Left renal cortex interstitium (tissue), 4 donors: ENCODE measurements around the gene PCDH15. TPM values are rescaled to one million over a fixed set of nuclear protein-coding genes. Genes with fewer than 3 reads are reported as not detected.

ENCODE experiments used
- DNase-seq, 4 donors: peaks; one replicate each; pipeline ENCODE4 v3.0.0-alpha.2; 2013; ENCODE audit warnings: low read depth in 4 of 4, low spot score in 2 of 4, missing footprints in 1 of 4
- polyA plus RNA-seq, 4 donors: library from polyadenylated mRNA; unstranded; fragments of 120-200 nt; gene quantifications; one replicate each; pipeline ENCODE4 v1.2.1, GENCODE V29; 2013; ENCODE audit not compliant: insufficient read length in 4 of 4

The PCDH15 gene
- polyA plus RNA-seq, 4 donors: 5.9 to 13.4 (median 8.0) TPM

DNA sequence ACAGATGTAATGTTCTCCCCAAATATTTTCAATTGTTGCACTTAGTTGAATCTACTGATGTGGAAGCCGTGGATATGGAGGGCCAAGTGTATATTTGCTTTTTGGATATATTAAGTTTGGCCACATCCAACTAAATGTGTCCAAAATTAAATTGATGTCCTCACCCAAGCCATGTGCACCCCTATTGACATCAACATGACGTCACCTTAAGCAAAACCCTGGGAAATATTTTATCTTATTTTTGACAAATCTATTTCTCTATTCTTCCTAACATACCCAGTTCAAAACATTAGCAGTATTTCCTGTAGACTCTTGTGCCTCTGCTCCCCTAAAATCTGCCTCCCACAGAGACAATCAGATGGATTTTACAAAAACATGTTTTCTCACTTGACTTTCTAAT, 652.5 kb downstream of the PCDH15 start:
- DNase-seq: no peak

DNA sequence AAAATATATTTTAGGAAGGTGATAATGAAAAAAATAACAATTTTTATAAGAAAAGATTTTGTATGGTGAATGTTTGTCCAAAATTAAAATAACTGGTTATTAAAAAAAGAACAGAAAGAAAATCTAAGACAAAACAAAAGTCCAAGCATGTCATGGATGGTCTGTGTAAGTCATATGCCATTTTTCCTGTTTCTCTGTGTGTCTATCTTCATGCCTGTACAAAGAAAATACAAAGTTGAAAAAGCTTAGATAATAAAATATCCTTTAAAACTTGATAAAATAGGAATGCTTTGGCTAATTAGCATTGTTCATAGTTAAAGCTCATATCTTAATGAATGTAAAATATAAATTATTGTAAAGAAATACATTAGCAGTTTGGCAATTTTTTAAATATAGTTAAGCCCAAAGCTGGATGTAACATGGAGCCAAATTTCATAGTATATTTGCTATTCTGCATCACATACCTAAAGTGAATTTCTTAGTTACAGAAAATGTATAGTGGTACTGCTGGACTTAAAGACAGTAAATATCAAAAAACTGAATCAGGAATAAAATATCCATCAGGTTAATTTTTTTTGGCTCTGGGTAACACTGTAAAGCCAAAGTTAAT, 661.1 kb downstream of the PCDH15 start:
- DNase-seq: no peak

DNA sequence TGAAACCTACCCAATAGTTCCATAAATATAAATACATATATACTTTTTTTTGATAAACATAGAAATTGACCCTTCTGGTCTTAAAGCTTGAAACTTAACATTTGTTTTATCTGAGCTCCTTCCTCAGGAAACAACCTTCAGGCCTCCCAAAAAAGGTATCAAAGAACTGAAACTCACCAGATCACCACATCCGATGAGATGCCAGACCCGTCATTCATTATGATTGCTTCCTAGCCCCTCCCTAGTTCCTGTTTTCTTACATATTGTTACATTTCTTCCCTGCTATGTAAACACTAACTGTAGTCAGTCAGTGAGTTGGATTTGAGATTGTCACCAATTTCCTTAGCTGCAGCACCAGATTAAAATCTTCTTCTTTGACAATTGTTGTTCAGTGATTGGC, 663.6 kb downstream of the PCDH15 start:
- no peak for DNase-seq

DNA sequence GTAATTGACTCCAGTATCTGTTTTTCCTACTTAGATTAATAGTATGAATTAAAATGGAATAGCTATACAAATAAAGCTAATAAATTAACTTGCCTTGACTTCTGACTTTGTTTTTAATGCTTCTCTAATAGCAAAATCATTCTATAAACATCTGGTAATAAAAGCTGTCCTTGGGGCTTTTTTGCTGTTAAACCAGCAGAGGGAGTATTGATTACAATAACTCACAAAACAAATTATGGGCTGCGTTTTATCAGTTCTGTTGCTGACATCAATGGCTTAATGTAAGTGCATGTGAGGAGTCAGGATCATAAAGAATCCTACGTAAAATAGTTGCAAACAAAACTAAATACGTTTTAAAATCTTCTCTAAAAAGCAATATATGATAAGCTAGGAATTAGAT, 667.8 kb downstream of the PCDH15 start:
- no peak for DNase-seq

DNA sequence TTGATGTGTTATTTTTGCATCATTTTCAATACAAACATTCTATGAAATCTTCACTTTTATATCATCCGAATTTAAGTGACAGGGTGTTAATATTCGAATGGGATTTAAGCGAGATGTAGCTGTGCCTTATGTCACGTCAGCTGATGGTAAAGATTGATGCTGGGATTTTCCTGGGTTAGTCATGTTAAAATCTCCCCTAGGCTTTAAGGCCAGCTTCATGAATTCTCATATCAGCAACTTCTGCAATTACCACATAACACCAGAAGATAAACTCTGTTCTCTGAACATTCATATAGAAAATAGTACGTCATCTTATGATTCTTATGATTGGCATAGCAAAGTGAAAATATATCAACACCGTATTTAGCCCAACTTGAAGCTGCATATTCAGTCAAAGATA, 669.2 kb downstream of the PCDH15 start:
- DNase-seq: no peak

DNA sequence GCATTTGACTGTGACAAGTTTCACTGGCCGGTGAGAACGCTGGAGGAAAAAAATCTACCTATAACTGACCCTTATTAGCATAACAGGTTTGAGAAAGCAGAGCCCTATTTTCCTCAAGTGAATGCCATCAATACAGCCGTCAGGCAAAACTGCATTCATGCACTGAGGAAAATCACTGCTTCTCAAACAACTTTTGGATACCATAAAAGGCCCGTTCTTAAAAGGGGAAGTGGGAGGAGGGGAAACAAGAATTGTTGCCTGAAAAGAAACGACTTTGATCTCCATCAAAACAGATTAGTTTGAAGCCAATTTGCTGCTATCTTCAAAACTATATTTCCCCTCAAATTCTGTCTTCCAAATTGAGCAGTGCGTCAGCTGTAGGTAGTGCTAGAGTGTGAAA, 670.6 kb downstream of the PCDH15 start:
- DNase-seq: no peak

DNA sequence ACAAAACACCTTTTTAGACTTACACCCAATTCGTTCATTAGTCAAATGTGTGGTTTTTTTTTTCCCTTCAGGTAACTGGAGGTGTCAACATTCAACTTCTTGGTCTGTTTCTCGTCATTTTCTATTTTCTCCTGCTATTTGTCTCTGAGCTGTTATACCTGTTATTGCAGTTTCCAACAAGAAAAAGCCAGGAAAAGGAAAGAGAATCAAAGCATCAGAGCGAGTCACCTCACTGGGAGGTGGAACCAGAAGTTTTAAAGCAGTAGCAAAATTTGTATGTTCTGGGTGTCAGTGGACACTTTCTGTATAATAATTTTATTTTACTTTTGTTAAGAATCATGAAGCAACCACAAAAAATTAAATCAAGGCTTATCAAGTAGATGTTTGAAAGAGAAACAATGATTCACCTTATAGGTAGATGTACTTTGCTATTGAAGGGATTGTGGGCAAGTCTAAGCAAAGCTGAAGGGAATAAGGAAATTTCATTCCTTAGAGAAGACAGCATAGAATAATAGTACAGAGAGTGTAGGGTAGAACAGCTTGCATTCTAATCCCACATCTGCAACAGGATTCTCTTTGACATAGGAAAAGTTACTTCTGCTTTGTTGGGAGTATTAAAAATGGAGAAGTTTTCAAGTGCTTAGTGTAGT, 675.8 kb downstream of the PCDH15 start:
- DNase-seq: no peak

DNA sequence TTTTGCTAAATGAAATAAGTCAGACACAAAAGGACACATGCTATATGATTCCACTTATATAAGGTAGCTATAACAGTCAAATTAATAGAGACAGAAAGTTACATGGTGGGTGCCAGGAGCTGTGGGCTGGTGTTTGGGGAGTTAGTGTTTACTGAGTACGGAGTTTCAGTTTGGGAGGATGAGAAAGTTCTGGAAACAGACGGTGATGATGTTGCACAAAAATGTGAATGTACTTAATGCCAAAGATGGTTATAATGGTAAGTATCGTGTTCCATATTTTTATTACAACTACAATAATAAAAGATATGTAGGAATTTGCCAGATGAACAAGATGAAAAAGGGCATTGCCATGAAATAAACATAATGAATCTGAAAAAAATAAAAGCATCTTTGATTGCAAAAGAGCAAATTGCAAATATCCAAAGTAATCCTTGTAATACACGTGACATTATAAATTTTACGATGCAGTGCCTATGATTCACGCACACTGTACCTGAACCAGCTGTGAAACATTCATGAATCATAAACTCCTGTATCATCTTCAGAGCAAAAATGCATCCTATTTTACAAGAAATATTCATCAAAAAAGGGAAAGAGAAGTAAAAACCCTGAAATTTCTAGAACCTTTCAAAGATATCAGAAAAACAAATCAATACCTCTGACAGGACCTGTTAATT, 676.7 kb downstream of the PCDH15 start:
- no peak for DNase-seq

DNA sequence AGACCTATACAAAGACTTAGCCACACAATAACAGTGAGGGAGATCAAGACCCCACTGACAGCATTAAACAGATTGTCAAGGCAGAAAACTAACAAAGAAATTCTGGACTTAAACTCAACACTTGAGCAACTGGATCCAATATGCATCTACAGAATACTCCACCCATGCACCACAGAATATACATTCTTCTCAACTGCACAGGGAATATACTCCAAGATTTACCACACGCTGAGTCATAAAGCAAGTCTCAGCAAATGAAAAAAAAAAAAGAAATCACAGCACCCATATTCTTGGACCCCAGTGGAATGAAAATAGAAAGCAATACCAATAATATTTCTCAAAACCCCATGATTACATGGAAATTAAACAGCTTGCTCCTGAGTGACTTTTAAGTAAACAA, 680.2 kb downstream of the PCDH15 start:
- no peak for DNase-seq

DNA sequence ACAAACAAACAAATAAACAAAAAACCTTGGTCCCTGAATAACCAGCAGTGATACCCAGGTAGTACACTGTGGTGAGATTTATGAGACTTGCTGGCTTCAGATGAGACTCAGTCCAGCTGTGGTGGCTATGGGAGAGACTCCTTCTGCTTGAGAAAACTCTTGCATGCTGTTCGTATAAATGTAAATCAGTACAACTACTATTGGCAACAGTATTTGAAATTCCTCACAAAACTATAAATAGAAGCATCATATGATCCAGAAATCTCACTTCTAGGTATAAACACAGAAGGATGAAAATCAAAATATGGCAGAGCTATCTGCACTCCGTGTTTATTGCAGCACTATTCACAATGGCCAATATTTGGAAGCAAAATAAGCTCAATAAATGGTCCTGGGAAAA, 692.1 kb downstream of the PCDH15 start:
- no peak for DNase-seq

DNA sequence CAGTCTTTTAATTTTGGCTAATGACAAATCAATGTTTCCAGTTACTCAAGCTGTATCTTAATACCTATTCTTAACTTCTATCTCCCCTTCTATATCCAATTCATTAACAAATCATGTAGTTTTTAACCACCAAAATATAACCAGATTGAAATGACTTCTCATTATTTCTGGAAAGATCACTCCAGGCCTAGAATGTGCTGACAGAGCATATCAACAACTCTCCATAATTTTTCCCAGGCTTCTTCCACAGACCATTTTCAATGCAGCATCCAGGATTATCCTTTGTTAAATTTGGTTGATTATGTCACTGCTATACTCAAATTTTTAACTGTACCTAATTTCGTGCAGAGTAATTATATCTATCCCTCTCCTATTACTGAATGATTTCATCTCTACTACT, 704.1 kb downstream of the PCDH15 start:
- no peak for DNase-seq

DNA sequence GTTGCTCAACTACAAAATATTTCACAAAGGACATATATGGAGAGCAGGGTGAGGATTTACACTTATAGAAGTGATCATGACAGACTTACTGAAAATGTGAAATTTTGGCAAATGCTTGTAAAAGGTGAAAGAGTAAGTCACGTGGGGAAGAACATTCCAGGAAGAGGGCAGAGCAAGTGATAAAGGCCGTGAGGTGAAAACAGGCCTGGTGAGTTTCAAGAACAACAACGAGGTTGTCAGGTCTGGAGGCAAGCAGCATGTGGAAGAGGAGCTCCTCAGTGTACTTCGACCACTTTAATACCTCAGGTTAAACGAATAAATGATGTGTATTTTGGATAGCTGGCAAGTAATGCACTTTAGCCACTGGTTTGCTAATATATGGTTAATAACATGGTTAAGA, 706.7 kb downstream of the PCDH15 start:
- DNase-seq: no peak

DNA sequence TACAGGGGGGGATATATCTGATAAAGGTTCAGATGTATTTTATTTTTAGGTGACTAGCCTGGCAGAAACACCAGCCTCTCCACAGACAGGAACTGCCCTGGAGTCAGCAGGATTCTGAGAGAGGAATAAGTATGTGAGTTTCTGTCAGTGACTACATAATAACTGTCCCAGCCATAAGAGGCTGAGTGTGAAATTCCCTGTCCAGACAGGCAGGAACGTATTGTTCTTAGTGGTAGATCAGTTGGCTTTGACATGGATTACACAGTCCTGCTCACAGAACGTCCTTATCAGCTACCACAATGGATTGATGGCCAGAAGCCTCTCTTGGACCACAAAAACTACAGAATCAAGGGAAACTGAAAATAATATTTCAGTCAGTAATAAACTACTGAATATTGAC, 709.8 kb downstream of the PCDH15 start:
- DNase-seq: no peak

DNA sequence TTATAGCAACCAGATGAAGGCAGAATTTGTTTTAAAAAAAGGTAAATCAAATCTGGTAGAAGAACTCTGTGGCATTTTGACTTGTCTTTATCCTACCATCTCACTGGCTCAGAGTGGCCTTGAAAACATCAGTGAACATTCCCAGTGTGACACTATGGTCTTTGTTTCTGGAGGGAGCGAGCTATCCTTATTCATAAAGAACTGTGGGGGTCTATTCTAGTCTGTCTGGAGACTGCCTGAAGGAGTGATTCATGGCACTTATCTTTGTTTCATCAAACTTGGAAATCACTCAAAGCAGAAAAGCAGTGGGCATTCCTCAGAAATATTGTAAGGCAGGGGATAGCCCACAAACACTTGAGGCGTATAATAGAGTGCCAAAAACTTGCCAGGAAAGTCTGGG, 719.1 kb downstream of the PCDH15 start:
- no peak for DNase-seq

DNA sequence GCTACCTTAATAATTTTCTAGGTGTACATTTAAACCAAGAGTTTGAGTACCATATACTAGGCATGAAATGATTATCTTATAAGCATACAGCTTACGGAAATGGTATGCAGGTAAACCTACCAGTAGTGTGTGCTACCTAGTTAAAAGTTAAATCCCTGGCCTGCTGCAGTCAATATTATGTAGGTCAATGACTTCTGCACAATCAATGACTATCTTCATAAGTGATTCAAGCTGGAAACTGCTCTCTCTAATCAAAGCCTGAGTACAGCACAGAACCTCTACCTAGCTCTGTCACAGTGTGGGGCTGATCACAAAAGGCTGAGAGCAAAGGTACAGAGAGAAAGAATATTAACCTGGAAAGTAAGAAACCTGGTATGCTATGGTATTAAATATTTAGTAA, 733.7 kb downstream of the PCDH15 start:
- no peak for DNase-seq

DNA sequence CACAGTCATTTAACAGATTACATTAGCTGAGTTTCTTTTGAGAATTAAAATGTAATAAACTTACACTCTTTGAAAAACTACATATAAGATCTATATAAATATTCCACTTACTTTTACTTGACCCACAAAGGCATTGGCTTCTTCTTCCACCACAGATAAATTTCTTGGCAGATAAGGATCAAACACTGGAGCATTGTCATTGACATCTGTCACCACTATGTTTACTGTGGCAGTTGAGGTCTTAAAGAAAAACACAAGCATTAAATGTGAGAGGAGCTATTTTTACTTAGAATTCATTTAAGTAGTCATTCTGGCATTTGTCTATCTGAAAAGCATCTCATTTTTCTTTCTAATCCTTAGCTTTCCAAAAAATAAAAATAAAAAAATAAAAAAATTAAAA, 734.4 kb downstream of the PCDH15 start:
- no peak for DNase-seq

DNA sequence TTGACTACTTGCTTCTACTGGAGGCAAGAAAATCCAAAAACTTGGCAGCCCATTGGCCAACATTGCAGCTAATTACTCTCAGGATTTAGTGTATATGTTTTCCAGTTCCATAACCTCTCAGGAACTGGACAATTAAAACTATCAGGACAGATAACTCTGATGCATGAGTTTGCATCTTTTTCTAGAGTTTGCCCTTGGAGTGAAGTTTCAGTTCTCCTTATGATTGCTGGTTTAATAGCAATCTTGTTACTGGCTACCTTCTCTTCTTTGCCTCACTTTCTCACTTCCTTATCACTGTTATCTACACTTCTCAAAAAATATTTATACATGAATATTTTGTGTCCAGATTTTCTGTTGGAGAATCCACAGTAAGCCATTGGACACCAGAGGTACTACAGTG, 735.9 kb downstream of the PCDH15 start:
- no peak for DNase-seq

DNA sequence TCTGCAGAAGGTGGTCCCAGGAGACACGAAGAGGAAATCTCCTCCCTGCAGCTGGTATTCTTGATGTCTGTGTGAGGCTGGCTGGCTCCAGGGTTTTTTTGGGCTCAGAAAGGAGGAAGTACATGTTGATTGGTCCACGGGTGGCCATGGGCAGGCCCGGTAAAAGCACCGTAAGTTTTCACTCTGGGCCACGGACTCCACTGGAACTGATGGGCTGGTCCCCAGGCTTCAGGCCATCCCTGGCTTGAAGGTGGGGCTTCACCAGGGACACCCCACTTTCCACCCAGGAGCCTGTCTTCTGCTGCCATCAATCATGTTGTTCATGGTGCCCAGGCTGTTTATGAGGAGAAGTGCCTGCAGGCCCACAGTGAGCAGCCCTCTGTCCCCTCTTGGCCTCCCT, 736.8 kb downstream of the PCDH15 start:
- DNase-seq: no peak

DNA sequence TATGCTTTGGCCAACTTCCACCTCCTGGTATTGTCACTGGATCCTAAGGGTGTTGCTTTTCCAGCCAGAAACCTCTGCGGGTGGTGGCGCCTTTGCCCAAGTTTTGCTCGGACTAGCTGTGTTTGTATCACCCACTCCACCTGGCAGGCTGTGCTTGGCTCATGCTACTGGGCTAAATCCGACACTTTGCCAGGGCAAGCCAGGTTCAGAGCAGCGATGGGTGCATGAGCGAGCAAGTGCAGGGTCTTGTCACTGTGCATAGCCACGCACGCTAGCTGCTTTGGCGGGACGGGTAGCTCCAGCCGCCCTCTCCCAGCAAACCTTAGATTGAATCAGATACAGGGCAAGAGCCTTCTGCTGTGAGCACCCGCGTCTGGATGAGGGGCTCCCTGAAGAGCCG, 737.5 kb downstream of the PCDH15 start:
- no peak for DNase-seq

DNA sequence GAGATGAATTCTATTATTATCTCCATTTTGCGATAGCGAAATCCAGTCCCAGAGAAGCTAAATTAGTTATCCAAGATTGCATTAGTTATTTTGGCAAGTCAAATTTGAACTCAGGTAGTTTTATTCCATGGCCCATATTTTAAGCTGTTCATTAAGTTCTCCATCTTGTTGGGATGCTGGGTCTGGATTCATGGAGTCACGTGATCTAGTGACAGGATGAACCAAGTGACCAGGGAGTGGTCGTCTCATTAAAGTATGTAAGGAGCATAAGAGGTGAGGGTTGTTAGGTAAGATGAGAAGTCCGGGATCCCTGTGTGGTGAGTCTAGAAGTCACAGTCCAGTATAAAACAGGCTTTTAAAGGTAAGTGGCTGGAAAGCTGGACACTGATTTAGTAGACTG, 740.5 kb downstream of the PCDH15 start:
- DNase-seq: no peak

DNA sequence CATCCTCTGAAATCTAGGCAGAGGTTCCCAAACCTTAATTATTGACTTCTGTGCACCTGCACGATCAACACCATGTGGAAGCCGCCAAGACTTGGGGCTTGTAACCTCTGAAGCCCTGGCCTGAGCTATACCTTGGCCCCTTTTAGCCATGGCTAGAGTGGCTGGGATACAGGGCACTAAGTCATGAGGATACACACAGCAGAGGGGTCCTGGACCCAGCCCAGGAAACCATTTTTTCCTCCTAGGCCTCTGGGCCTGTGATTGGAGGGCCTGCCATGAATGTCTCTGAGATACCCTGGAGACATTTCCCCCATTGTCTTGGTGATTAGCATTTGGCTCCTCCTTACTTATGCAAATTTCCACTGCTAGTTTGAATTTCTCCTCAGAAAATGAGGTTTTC, 743.7 kb downstream of the PCDH15 start:
- DNase-seq: no peak

DNA sequence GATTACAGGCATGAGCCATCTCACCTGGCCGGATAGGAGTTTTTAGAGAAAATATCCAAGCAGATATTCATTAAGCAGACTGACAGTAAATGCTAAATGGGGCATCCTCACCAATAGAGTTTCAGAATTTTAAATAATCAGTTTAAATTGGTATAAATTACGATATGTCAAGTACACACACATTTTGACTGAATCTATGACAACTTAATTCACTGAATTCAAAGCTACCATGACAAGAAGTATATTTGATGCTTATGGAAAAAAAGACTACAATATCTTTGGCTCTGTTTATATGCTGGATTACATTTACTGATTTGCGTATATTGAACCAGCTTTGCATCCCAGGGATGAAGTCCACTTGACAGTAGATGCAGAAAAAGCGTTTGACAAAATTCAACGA, 774.7 kb downstream of the PCDH15 start:
- no peak for DNase-seq
